DOHH2 (cell line): ENCODE results near the gene IRS2.

ENCODE experiments used
- H3F3A ChIP-seq: fragments of 200-600 bp; sonication (generic), shearing (Covaris generic); 2 replicates; pipeline ENCODE4 v1.6.0; 2016; ENCODE audit warnings: antibody characterized with exemption, mild to moderate bottlenecking; ENCODE audit not compliant: control insufficient read depth, insufficient read depth
- H3K27ac ChIP-seq: fragments of 200-600 bp; sonication (generic); 2 replicates; pipeline ENCODE4 v1.5.1; 2014; ENCODE audit warnings: low read depth, mild to moderate bottlenecking, low read length, moderate library complexity
- H3K27me3 ChIP-seq: fragments of 200-600 bp; sonication (generic); 2 replicates; pipeline ENCODE4 v1.6.1; 2014; ENCODE audit warnings: mild to moderate bottlenecking, low read length, mixed read lengths; ENCODE audit not compliant: control insufficient read depth
- H3K36me3 ChIP-seq: fragments of 200-600 bp; sonication (generic); 2 replicates; pipeline ENCODE4 v1.6.1; 2014; ENCODE audit warnings: mild to moderate bottlenecking, low read length, moderate library complexity, mixed read lengths; ENCODE audit not compliant: control insufficient read depth
- H3K4me1 ChIP-seq: fragments of 200-600 bp; sonication (generic); 2 replicates; pipeline ENCODE4 v1.6.1; 2014; ENCODE audit warnings: mild to moderate bottlenecking, low read length, mixed read lengths; ENCODE audit not compliant: control insufficient read depth
- H3K4me2 ChIP-seq: fragments of 200-600 bp; sonication (generic); 2 replicates; pipeline ENCODE4 v1.6.0; 2014; ENCODE audit warnings: mild to moderate bottlenecking, low read length, moderate library complexity
- H3K4me3 ChIP-seq: fragments of 200-600 bp; sonication (generic); 2 replicates; pipeline ENCODE4 v1.5.1; 2014; ENCODE audit warnings: mild to moderate bottlenecking, low read length, mixed read lengths
- H3K79me2 ChIP-seq: fragments of 200-600 bp; sonication (generic); 2 replicates; pipeline ENCODE4 v1.6.1; 2014; ENCODE audit warnings: mild to moderate bottlenecking, low read length, mixed read lengths; ENCODE audit not compliant: control insufficient read depth
- H3K9me2 ChIP-seq: fragments of 200-600 bp; sonication (generic); replicated peaks from 2 replicates; pipeline ENCODE4 v1.6.1; 2014; ENCODE audit warnings: mild to moderate bottlenecking, low read length, mixed read lengths; ENCODE audit not compliant: control insufficient read depth
- H3K9me3 ChIP-seq: fragments of 200-600 bp; sonication (generic); 2 replicates; pipeline ENCODE4 v1.6.1; 2014; ENCODE audit warnings: antibody characterized with exemption, low read length, mixed read lengths; ENCODE audit not compliant: control insufficient read depth, insufficient read depth
- H4K20me1 ChIP-seq: fragments of 200-600 bp; sonication (generic); 2 replicates; pipeline ENCODE4 v1.6.0; 2014; ENCODE audit warnings: low read depth, mild to moderate bottlenecking, antibody characterized with exemption, low read length, moderate library complexity; ENCODE audit not compliant: control insufficient read depth, insufficient read depth
- CTCF ChIP-seq: fragments of 200-600 bp; sonication (generic); IDR thresholded peaks from one replicate; pipeline ENCODE4 v1.5.1; 2014; ENCODE audit warnings: antibody characterized with exemption, mild to moderate bottlenecking, low read depth, low read length; ENCODE audit not compliant: poor library complexity, severe bottlenecking
- EZH2phosphoT487 ChIP-seq: fragments of 200-600 bp; sonication (generic); IDR thresholded peaks from 2 replicates; pipeline ENCODE4 v1.6.1; 2017; ENCODE audit warnings: borderline replicate concordance, mild to moderate bottlenecking, antibody characterized with exemption, low read length, moderate library complexity, mixed read lengths

The IRS2 gene

GRCh38 chr13:109728791-109729731 is 57.3 kb downstream of the IRS2 start:
- H3K36me3 ChIP-seq, result no peaks in the 10 kb centered on the region
- no peaks in the 10 kb centered on the region for H3K4me1 ChIP-seq
- peaks cover 8% of the 10 kb centered on the region; the same call in 1 of the 2 replicates for H3K9me3 ChIP-seq
- no peak overlapping the region for H3K4me3 ChIP-seq
- H4K20me1 ChIP-seq, result no peaks in the 10 kb centered on the region
- no peaks in the 10 kb centered on the region for H3F3A ChIP-seq
- H3K4me2 ChIP-seq, result no peak overlapping the region
- TF ChIP-seq CTCF, result no peak
- TF ChIP-seq EZH2phosphoT487, result no peak
- no peaks in the 10 kb centered on the region for H3K79me2 ChIP-seq
- no peaks in the 10 kb centered on the region for H3K9me2 ChIP-seq
- H3K27me3 ChIP-seq, result no peaks in the 10 kb centered on the region
- no peak overlapping the region for H3K27ac ChIP-seq

DNA sequence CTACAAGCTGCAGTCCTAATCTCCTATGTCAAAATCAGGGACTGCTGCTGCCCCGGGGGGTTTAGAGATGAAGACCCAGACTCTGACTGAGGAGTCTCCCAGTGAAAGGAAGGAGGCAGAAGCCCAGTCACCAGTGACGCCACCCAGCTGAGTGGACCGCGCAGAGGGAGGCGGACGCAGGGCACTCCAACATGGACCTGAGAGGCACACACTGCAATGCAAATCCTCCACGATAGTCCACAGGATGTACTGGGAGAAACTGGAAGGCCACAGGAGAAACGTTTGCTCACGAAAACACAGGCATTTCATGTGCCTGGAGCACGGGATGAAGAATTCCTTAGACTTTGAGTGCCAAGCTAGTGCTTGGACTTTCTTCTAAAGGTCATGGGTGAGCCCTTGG is 58.3 kb downstream of the IRS2 start:
- Histone ChIP-seq H3K9me3 (no peaks in the 10 kb centered on the region; the same call in 1 of the 2 replicates), H3K9me2 (no peaks in the 10 kb centered on the region), H3K36me3 (no peaks in the 10 kb centered on the region), H3K4me3 (no peak overlapping the region), H3K27me3 (no peaks in the 10 kb centered on the region), H3K79me2 (no peaks in the 10 kb centered on the region), H3K27ac (no peak overlapping the region), H3K4me2 (no peak overlapping the region), H3K4me1 (no peaks in the 10 kb centered on the region), H3F3A (no peaks in the 10 kb centered on the region), H4K20me1 (no peaks in the 10 kb centered on the region)
- no peak for TF ChIP-seq CTCF
- no peak for TF ChIP-seq EZH2phosphoT487

DNA sequence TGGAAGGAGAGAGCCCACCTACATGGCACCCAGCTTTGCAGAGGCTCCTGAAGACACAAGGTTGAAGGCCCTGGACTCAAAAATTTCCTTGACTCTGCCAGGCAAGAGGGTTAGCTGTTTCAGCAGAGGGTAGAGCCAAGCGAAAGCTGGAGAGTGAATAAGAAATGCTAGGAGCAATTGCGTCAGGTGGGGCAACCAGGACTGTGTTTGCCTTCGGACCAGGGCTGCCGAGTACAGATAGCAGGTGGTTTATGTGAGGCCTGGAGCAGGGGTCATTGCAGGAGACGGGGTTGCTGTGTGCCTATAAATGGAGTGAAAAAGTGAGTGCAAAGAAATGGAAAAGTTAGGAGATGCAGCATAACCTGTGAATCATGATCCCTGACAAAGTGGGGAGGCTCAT is 59.1 kb downstream of the IRS2 start:
- Histone ChIP-seq H3K79me2 (no peaks in the 10 kb centered on the region), H3K4me1 (no peaks in the 10 kb centered on the region), H3K9me2 (no peaks in the 10 kb centered on the region), H3K27ac (no peak overlapping the region), H3K9me3 (no peaks in the 10 kb centered on the region), H3F3A (no peaks in the 10 kb centered on the region), H3K4me3 (no peak overlapping the region), H3K27me3 (no peaks in the 10 kb centered on the region), H3K4me2 (no peak overlapping the region), H3K36me3 (no peaks in the 10 kb centered on the region), H4K20me1 (no peaks in the 10 kb centered on the region)
- TF ChIP-seq CTCF, result no peak
- no peak for TF ChIP-seq EZH2phosphoT487
